NCI-H345 treated with DMSO at 0.1 percent for 48 hours (cell line): ENCODE measurements around the gene CDK13.

Experiments
- DNase-seq: peaks from one replicate; lab custom pipeline; 2025; ENCODE audit not compliant: unreplicated experiment; lab: John Stamatoyannopoulos, UW

The CDK13 gene

GRCh38 chr7:39948956-39949928 lies 814 bp upstream of the CDK13 start:
- peak; percentile 98 for DNase-seq

GRCh38 chr7:39950473-39951225 lies 593 bp downstream of the CDK13 start:
- no peak for DNase-seq

- peak; percentile 27 for DNase-seq
Observed at GRCh38 chr7:39951226-39952194, 1.5 kb downstream of the CDK13 start.

- no peak for DNase-seq
Observed at GRCh38 chr7:39952374-39952773, 2.3 kb downstream of the CDK13 start.

GRCh38 chr7:39952803-39953202 lies 2.7 kb downstream of the CDK13 start:
- DNase-seq = no peak

GRCh38 chr7:39954694-39955093 lies 4.6 kb downstream of the CDK13 start:
- no peak for DNase-seq

- DNase-seq = no peak
Observed at GRCh38 chr7:39958038-39958437, 8.0 kb downstream of the CDK13 start.

GRCh38 chr7:39967406-39968161 lies 17.5 kb downstream of the CDK13 start:
- no peak for DNase-seq

GRCh38 chr7:39969431-39969830 lies 19.4 kb downstream of the CDK13 start:
- DNase-seq = no peak

- DNase-seq = no peak
Observed at GRCh38 chr7:39971924-39972323, 21.9 kb downstream of the CDK13 start.

- no peak for DNase-seq
Observed at GRCh38 chr7:39973801-39974200, 23.7 kb downstream of the CDK13 start.

- DNase-seq = no peak
Observed at GRCh38 chr7:39978230-39978934, 28.3 kb downstream of the CDK13 start.

- no peak for DNase-seq
Observed at GRCh38 chr7:39979406-39980073, 29.5 kb downstream of the CDK13 start.

- no peak for DNase-seq
Observed at GRCh38 chr7:39985398-39985918, 35.4 kb downstream of the CDK13 start.

- no peak for DNase-seq
Observed at GRCh38 chr7:39987641-39988347, 37.7 kb downstream of the CDK13 start.

- DNase-seq = no peak
Observed at GRCh38 chr7:40000734-40001315, 50.8 kb downstream of the CDK13 start.

- no peak for DNase-seq
Observed at GRCh38 chr7:40001649-40002048, 51.6 kb downstream of the CDK13 start.

GRCh38 chr7:40003597-40003996 lies 53.5 kb downstream of the CDK13 start:
- DNase-seq = no peak
